Muscle layer of colon (tissue), 2 donors: ENCODE data around the gene RFESD.
"Not testable (repeated sequence)": the region's sequence is repeated elsewhere in the genome, so short reads cannot be mapped to it uniquely, and the experiment has no call there.

Experiments
- H3K27ac ChIP-seq: one replicate; pipeline ENCODE4 v1.7.0; 2013; ENCODE audit warnings: low read depth, mild to moderate bottlenecking, low read length, moderate library complexity
- H3K27me3 ChIP-seq, 2 donors: one replicate each; pipeline ENCODE4 v1.7.0; 2013; ENCODE audit warnings: low read length in 2 of 2, mild to moderate bottlenecking in 2 of 2; ENCODE audit not compliant: insufficient read depth in 2 of 2, control insufficient read depth in 1 of 2
- H3K36me3 ChIP-seq: one replicate; pipeline ENCODE4 v1.7.0; 2013; ENCODE audit warnings: mild to moderate bottlenecking, low read length; ENCODE audit not compliant: insufficient read depth
- H3K4me1 ChIP-seq: one replicate; pipeline ENCODE4 v1.7.0; 2013; ENCODE audit warnings: mild to moderate bottlenecking, low read length; ENCODE audit not compliant: insufficient read depth
- H3K4me3 ChIP-seq, 2 donors: one replicate each; pipeline ENCODE4 v1.7.0; 2013; ENCODE audit warnings: low read length in 2 of 2, low read depth in 1 of 2, mild to moderate bottlenecking in 1 of 2, moderate library complexity in 1 of 2
- H3K9ac ChIP-seq: one replicate; pipeline ENCODE4 v1.7.0; 2013; ENCODE audit warnings: low read length
- H3K9me3 ChIP-seq: one replicate; pipeline ENCODE4 v1.7.0; 2013; ENCODE audit warnings: mild to moderate bottlenecking, low read length
- donor health status: abdominal sarcoma.
- donor health status: Adenocarcinoma of cecum.

Gene RFESD

DNA sequence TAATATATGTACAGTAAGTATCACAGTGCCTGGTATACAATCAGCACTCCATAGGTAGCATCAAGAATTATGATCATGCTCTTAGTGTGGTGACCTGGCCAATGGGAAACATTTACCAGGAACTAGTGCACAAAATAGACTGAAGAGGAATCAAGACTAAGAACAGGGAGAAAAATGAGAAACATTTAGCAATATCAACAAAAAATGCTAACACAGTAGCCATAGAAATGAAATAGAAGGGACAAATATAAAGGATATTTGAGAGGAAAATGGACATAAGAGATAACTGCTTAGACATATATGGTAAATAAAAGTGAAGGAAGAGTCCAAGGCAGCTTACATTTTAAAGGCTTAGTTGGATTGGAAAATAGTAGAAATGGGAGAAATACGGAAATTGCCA is 52.8 kb downstream of the RFESD start:
- no peaks in the 10 kb centered on the region for H3K27me3 ChIP-seq
- no peak overlapping the region for H3K27ac ChIP-seq
- peaks cover 5% of the 10 kb centered on the region for H3K4me1 ChIP-seq
- H3K9ac ChIP-seq: no peak overlapping the region
- no peaks in the 10 kb centered on the region for H3K9me3 ChIP-seq
- H3K36me3 ChIP-seq: no peaks in the 10 kb centered on the region
- H3K4me3 ChIP-seq: no peak overlapping the region

DNA sequence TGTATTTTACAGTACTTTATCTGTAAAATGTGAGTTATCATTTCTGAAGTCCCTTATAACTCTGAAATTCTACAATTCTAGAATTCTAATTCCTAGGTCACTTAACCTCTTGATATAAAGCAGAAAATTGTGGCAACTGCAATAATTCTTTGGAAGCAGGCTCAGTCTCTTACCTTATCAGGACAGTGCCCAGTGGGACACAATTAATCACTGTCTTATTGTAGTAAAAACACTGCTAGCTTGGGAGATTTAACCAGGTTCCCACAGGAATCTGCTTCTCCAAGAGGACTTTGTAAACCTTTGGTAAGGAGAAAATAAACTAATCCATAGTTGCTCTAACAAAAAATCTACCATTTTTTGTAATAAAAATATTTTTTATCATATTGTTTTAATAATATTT is 54.5 kb downstream of the RFESD start:
- no peaks in the 10 kb centered on the region for H3K27me3 ChIP-seq
- no peaks in the 10 kb centered on the region for H3K9me3 ChIP-seq
- H3K4me3 ChIP-seq: no peak overlapping the region
- H3K27ac ChIP-seq: no peak overlapping the region
- no peak overlapping the region for H3K9ac ChIP-seq
- no peaks in the 10 kb centered on the region for H3K36me3 ChIP-seq
- H3K4me1 ChIP-seq: peaks cover 5% of the 10 kb centered on the region

DNA sequence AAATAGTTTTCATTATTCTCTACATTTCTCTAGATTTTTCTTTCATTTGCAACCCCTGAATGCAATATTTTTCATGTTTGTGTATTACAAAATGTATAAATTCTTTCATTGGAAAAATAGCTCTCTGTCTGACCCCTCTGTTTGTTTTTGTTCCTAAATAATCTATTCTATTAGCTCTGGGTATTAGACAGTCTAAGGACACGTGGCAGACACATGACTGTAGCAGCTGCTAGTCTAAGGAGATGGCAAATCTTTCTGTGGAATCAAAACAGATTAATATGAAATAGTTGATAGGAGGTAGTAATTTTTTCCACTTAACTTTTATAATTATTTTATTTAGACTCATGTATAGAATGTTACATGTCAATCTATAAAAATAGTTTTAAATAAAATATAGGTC is 57.6 kb downstream of the RFESD start:
- H3K27me3 ChIP-seq: no peaks in the 10 kb centered on the region
- H3K4me1 ChIP-seq: peaks cover 1% of the 10 kb centered on the region
- no peaks in the 10 kb centered on the region for H3K9me3 ChIP-seq
- no peak overlapping the region for H3K9ac ChIP-seq
- H3K27ac ChIP-seq: no peak overlapping the region
- no peaks in the 10 kb centered on the region for H3K36me3 ChIP-seq
- no peak overlapping the region for H3K4me3 ChIP-seq

DNA sequence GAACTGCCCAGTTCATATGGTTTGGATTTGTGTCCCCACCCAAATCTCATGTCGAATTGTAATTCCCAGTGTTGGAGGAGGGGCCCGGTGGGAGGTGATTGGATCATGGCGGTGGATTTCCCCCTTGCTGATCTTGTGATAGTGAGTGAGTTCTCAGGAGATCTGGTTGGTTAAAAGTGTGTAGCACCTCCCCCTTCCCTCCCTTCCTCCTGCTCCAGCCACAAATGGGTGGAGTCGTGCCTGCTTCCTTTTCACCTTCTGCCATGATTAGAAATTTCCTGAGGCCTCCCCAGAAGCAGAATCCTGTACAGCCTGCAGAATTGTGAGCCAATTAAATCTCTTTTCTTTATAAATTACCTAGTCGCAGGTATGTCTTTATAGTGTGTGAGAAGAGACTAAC is 59.6 kb downstream of the RFESD start:
- H3K4me3 ChIP-seq, H3K27ac ChIP-seq, H3K9ac ChIP-seq, H3K27me3 ChIP-seq, H3K9me3 ChIP-seq, H3K36me3 ChIP-seq: not testable (repeated sequence)
- H3K4me1 ChIP-seq: peaks cover 13% of the 10 kb centered on the region

DNA sequence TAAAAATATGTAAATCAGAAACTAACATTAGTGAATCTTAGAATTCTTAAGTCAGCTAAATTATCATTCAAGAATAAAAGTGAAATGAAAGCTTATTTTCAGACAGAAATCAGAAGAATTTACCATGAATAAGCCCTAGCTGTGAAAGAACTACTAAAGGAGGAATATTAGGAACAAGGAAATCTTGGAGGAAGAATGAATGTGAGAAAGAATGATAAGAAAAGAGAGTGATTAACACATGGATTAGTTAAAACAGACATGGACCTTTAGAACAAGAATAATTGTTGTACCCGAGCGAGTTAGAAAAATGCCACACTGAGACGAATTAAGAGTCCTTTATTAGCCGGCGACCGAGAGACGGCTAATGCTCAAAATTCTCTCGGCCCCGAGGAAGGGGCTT is 60.5 kb downstream of the RFESD start:
- Histone ChIP-seq H3K4me3 (no peak overlapping the region), H3K36me3 (no peaks in the 10 kb centered on the region), H3K4me1 (peaks cover 14% of the 10 kb centered on the region), H3K27ac (no peak overlapping the region), H3K9me3 (no peaks in the 10 kb centered on the region), H3K27me3 (no peaks in the 10 kb centered on the region), H3K9ac (no peak overlapping the region)
